Daoy (cell line): ENCODE data around the gene RERG. TPM values are rescaled to one million over a fixed set of nuclear protein-coding genes. Genes with fewer than 3 reads are reported as not detected.

ENCODE experiments used
- DNase-seq: peaks from one replicate; pipeline ENCODE4 v3.0.0-alpha.2; 2015; ENCODE audit warnings: low read depth
- total RNA-seq: library from RNA; depleted of rRNA; stranded (reverse); fragments of >200 nt; shearing (Covaris generic); gene quantifications from 2 replicates; pipeline ENCODE4 v1.2.3, GENCODE V29; 2014

Gene RERG
- total RNA-seq, 1 experiment from 2014 or later, result 0.40 TPM

GRCh38 chr12:15186597-15186996 lies 34.6 kb downstream of the RERG start:
- no peak for DNase-seq

- no peak for DNase-seq
These were observed 36.7 kb downstream of the RERG start for GRCh38 chr12:15184484-15184883.

GRCh38 chr12:15183821-15184220 lies 37.4 kb downstream of the RERG start:
- DNase-seq, result no peak

DNA sequence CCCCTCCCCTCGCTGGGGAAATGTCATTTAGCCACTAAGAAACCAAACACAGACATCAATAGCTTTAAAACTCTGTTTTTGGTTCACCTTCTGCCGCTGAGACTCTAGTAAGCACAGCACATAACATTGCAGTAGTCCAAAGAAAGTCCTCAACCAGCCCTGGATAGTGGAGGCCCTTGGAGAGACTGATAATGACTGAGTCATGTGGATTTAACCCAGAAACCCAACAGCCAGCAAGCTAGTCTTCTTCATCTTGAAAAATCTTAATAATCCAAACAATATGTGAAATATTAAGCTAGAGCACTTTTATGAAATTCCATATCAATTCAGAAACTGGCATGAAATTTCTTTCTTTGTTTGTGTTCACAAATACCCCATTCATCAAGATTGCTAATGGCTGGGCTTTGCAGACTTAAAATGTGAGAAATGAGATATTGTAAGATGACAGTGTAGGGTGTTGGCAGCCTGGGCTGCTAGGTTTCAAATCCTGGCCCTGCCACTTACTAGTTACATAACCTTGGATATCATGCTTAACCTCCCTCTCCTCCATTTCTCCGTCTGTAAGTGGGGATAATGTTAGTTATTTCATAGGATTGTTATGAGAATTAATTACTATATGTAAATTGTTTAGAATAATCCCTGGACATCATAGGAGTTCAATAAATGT lies 40.1 kb downstream of the RERG start:
- DNase-seq, result no peak

- DNase-seq, result no peak
These were observed 40.9 kb downstream of the RERG start for GRCh38 chr12:15180325-15180724.

DNA sequence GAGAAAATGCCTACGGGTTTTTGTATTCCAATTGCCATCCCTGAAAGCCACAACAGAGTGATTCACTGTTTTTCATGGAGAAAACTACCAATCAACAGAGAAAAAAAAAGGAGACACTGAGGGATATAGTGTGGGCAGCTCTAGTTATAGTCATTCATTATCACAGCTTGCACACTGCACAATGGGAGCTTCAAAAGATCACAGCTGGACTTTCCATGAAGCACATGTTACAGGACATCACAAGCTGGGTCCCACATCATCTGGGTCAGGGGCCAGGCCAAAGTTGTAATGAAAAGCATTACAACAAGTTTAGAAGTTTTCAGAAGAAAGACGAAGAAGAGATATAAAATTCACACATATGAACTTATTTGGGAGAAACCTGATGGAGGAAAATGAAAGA lies 41.5 kb downstream of the RERG start:
- no peak for DNase-seq

GRCh38 chr12:15173142-15173541 lies 48.1 kb downstream of the RERG start:
- DNase-seq, result no peak

- DNase-seq, result no peak
These were observed 49.0 kb downstream of the RERG start for GRCh38 chr12:15172060-15172822.

- DNase-seq, result no peak
These were observed 50.1 kb downstream of the RERG start for GRCh38 chr12:15171012-15171655.

DNA sequence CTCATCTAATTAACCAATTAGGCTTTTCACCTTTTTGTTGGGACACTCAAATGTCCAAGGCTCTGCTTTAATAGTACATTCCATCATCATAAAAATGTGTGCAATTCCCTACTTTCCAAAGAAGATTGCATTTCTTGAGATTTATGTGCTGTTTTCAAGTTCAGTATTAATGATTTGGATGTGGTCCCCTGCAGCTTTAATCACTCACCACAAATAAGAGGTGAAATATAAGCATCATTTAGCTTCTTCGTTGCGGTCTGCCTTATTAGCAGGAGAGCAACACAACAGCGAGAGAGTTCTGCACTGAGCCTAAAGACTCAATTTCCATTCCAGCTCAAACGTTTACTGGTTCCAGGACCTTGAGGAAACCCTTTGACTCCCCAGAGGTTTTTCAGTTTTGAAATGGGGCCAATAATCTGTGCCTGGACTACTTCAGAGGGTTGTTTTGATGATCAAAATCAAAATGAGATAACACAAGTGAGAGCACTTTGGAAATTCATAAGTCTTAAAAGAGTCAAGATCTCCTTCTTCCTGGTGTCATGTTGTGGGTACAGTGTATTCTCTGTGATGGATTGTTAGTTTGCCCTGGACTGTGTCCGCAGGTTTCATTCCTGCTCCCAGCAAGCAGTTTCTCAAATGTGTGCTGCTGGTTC lies 53.1 kb downstream of the RERG start:
- no peak for DNase-seq

DNA sequence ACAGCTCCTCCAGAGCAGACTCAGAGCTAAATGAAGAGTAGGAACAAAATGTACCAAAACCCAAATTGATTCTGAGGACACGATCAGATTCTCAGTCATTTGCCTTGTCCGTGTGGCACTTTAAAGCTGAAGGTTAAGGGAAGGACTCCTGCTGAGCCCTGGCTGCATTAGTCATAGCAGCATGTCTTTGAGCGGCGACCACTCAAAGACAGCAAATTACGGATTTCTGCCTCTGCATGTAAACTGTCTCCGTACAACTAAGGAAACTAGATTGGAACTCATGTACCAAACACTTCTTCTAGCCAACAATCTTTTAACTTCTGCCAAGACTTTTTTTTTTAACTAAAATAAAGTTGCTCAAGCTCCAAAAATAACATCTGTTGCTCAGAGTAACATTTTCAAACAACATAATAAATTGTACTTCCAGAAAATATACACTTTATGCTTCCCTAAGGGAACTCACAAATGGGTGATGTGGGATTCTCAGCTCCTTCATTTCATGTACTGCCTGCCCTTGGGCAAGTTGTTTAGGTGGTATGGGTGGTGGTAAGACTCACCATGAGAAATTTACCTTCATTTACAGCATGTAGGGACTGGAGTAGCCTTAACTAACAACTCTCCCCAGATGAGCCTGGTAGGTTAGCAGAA lies 56.1 kb downstream of the RERG start:
- DNase-seq, result peak; percentile 64

DNA sequence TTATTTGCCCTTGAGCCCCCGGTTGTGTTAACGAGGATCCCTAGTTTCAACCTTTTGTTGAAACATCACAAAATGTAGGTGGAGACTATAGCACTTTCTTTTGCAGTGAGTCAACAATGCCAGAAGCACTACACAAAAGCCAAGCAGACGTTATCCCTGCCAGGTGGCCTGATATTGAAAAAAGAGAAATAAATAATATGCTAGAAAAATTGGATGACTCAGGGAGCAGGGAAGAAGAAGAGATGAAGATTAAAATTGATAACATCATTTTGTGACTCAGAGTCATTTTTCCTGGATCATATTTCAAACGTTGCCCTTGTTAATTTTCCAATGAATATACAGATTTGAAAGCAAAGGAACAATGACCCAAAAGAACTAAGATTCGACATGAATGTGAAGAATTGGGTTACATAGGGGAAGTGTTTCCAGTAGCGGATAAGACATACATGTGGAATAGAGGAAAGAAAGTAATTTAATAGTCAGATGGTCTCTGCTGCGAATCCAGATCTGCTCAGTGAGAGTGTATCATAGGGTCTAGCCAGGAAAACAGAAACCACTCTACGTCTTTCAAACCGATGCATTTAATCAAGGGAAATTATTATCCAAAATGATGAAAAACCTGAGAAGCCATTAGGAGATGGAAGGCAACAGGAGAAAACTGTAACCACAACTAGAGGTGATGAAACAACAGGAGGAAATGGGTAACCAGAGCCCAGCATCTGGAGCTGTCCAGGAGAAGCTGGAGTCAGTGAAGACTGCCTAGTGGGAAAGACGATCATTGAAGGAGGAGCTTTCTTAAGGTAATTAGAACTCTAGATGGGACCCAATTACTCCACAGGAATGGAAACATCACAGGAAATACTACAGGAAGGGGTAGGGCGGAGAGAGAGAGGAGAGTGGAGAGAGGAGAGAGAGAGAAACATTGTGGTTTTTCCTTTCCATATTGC lies 57.9 kb downstream of the RERG start:
- peak; percentile 11 for DNase-seq

GRCh38 chr12:15158083-15158482 lies 63.1 kb downstream of the RERG start:
- no peak for DNase-seq

GRCh38 chr12:15157269-15157671 lies 63.9 kb downstream of the RERG start:
- no peak for DNase-seq

- peak; percentile 16 for DNase-seq
These were observed 65.9 kb downstream of the RERG start for GRCh38 chr12:15155271-15155670.

- no peak for DNase-seq
These were observed 67.1 kb downstream of the RERG start for GRCh38 chr12:15154103-15154502.

GRCh38 chr12:15152868-15153267 lies 68.3 kb downstream of the RERG start:
- DNase-seq, result peak; percentile 50

- DNase-seq, result no peak
These were observed 68.8 kb downstream of the RERG start for GRCh38 chr12:15152456-15152855.

DNA sequence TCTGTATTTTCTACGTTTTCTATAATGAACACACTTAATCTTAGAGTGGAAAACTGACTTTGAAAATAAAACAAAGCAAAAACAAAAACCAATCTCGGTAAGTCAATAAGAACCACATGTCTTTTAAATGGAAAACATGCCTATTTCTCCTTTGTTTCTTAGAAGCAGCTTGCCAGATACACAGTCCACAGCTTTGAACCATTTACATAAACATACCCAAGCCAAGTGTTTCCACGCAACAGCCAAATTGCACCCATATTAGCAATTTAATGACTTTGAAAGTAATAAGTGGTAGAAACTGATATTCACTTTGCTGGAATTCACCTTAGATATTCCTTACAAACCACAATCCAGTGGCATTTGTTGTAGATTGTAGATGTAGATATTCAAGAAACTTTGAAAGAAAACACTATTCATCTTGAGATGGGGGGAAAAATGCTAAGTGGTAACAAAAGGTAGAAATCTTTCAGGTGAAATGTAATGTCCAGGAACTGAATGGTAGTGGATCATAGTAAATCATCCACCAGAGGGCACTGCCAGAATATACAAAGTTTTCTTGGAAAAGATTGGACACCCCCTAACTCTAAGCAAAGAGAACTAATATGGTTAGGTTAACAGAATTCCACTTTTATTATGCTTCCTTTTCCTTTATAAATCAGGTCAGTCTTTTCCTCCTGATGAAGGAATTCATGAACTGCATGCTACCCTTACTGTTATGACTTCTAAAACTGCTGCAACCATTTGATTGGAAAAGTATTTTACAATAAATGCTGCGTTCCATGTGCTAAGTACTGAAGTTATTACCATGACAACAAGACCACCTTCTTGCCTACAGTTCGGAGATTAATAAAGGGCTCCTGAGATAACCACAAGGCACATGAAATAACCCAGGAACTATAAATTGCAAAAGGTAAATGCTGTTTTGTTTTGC lies 69.8 kb downstream of the RERG start:
- peak; percentile 20 for DNase-seq

DNA sequence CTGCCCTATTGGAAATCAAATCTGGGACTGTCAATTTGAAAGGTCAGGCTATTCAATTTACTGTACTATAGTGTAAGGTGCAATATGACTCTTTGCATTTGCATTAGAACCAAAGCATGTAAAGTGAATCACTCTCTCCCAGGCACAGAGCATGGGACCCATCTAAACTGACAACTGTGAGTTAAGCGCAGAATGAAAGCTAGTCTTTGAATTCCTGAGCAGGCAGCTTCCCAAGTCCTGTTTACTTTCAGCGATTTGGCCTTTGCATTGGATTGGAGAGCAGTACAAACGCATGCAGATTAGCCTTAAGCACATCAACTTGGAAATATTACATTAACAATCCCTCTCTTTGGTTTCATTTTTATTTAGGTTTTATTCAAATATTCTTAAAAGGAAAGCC lies 74.6 kb downstream of the RERG start:
- DNase-seq, result no peak
